ENCODE data around the gene CDK14. TPM values are rescaled to one million over a fixed set of nuclear protein-coding genes. Genes with fewer than 3 reads are reported as not detected.

The CDK14 gene
- total RNA-seq, 1 donor from 2014 or later: 64.6 TPM

DNA sequence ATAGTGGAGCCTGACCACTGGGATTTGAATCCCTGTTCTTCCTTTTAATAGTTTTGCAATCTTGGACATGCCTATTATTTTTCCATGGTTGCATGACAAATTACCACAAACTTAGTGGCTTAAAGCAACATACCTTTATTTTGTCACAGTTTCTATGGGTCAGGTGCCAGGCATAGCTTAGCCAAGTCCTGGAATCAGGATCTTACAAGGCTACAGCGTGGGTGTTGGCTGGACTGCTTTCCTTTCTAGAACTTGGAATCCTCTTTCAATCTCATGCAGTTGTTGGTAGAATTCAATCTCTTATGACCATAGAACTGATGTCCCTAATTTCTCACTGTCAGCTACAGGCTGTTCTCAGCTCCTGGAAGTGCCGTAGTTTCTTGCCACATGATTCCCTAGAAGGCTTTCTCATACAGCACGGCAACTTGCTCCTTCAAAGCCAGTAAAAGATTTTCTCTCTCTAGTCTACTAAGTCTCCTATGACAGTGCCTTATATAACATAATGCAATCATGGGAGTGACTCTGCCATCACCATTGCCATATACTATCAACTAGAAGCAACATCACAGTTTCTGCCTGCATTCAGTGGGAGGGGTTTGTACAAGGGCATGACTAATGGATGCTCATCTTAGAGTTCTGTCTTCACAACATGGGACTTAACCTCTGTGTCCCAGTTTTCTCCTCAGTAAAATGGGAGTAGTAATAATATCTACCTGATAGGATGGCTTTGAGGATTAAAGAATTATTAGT is 424.7 kb downstream of the CDK14 start:
- H3K4me3 Mint-ChIP-seq: no peak overlapping the region

DNA sequence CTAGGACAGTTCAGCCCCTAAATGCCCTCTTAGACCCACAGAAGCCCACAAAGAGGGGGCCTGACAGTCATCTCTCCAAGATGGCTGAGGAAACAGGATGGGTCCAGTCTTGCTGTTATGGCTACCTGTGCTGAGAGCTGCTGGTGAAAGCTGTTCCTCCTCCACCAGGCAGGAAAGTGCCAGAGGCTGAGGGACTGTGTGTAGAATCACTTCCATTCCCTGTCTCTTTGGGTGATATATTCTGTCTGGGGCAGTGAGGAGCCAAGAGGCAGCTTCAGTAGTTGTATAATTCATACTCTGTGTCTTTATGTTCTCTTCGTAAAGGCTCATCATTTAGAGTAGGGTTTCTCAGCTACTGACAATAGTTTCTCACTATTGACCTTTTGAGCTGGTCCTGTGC is 425.8 kb downstream of the CDK14 start:
- Mint-ChIP-seq H3K4me1 (no peaks in the 10 kb centered on the region), H3K4me3 (no peak overlapping the region), H3K27me3 (ENCODE audit: low read depth) (no peaks in the 10 kb centered on the region), H3K36me3 (no peaks in the 10 kb centered on the region), H3K27ac (no peak overlapping the region), H3K9me3 (no peaks in the 10 kb centered on the region)
- TF ChIP-seq, protein P1, sequence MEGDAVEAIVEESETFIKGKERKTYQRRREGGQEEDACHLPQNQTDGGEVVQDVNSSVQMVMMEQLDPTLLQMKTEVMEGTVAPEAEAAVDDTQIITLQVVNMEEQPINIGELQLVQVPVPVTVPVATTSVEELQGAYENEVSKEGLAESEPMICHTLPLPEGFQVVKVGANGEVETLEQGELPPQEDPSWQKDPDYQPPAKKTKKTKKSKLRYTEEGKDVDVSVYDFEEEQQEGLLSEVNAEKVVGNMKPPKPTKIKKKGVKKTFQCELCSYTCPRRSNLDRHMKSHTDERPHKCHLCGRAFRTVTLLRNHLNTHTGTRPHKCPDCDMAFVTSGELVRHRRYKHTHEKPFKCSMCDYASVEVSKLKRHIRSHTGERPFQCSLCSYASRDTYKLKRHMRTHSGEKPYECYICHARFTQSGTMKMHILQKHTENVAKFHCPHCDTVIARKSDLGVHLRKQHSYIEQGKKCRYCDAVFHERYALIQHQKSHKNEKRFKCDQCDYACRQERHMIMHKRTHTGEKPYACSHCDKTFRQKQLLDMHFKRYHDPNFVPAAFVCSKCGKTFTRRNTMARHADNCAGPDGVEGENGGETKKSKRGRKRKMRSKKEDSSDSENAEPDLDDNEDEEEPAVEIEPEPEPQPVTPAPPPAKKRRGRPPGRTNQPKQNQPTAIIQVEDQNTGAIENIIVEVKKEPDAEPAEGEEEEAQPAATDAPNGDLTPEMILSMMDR (IDR thresholded peaks at IDR 0.05; ENCODE audit: unreplicated experiment): no peak
- no peak for DNase-seq (ENCODE audit: low spot score in 2 of 2, unreplicated experiment in 2 of 2)

More for the DNA sequence above, 424.7 kb downstream of the CDK14 start:
- Mint-ChIP-seq H3K27ac (no peak overlapping the region), H3K36me3 (no peaks in the 10 kb centered on the region), H3K4me1 (no peaks in the 10 kb centered on the region), H3K9me3 (no peaks in the 10 kb centered on the region), H3K27me3 (ENCODE audit: low read depth) (no peaks in the 10 kb centered on the region)
- TF ChIP-seq, protein P1 (IDR thresholded peaks at IDR 0.05; ENCODE audit: unreplicated experiment): no peak
- no peak for DNase-seq (ENCODE audit: low spot score in 2 of 2, unreplicated experiment in 2 of 2)

DNA sequence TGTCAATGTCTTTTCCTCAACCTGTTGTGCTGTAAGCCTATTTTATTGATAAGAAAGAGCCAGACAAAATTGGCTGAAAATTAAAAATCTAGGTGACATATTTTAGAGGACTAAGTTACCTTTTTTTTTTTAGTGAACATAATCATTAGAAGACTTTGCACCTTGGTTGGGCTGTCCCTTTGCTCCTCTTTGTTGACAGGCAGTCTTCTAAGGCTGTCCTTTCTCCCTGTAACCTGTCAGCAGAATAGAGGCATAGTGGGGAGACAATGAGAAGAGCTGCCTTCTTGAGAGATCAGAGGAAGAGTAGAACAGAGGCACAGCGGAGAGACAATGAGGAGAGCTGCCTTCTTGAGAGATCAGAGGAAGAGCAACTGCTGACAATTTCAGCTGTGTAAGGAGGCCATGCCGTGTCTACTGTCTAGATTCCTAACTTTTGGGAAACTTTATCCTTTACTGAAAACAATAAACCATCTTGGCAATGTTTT is 429.8 kb downstream of the CDK14 start:
- H3K4me1 Mint-ChIP-seq: no peaks in the 10 kb centered on the region
- TF ChIP-seq, protein P1 (IDR thresholded peaks at IDR 0.05; ENCODE audit: unreplicated experiment): no peak
- DNase-seq (ENCODE audit: low spot score in 2 of 2, unreplicated experiment in 2 of 2): no peak
- H3K9me3 Mint-ChIP-seq: no peaks in the 10 kb centered on the region
- H3K36me3 Mint-ChIP-seq: no peaks in the 10 kb centered on the region
- no peak overlapping the region for H3K27ac Mint-ChIP-seq
- no peak overlapping the region for H3K4me3 Mint-ChIP-seq
- no peaks in the 10 kb centered on the region for H3K27me3 Mint-ChIP-seq (ENCODE audit: low read depth)

DNA sequence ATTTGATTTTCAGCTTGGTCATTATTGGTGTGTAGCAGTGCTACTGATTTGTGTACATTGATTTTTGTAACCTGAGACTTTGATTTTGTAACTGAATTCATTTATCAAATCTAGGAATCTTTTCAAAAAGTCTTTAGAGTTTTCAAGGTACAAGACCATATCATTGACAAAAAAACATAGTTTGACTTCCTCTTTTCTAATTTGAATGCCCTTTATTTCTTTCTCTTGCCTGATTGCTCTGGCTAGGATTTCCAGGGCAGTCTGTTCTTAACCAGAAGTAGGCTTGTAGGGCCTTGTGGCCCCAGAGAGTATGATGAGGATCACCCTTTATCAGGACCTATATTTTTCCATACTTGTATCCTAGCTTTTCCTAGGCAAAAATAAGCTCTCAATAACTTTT is 433.6 kb downstream of the CDK14 start:
- DNase-seq (ENCODE audit: low spot score in 2 of 2, unreplicated experiment in 2 of 2): no peak
- Mint-ChIP-seq H3K9me3 (no peaks in the 10 kb centered on the region), H3K27me3 (ENCODE audit: low read depth) (no peaks in the 10 kb centered on the region), H3K36me3 (peaks cover 5% of the 10 kb centered on the region), H3K4me3 (no peak overlapping the region), H3K27ac (no peak overlapping the region), H3K4me1 (peaks cover 3% of the 10 kb centered on the region)
- TF ChIP-seq, protein P1 (IDR thresholded peaks at IDR 0.05; ENCODE audit: unreplicated experiment): no peak

DNA sequence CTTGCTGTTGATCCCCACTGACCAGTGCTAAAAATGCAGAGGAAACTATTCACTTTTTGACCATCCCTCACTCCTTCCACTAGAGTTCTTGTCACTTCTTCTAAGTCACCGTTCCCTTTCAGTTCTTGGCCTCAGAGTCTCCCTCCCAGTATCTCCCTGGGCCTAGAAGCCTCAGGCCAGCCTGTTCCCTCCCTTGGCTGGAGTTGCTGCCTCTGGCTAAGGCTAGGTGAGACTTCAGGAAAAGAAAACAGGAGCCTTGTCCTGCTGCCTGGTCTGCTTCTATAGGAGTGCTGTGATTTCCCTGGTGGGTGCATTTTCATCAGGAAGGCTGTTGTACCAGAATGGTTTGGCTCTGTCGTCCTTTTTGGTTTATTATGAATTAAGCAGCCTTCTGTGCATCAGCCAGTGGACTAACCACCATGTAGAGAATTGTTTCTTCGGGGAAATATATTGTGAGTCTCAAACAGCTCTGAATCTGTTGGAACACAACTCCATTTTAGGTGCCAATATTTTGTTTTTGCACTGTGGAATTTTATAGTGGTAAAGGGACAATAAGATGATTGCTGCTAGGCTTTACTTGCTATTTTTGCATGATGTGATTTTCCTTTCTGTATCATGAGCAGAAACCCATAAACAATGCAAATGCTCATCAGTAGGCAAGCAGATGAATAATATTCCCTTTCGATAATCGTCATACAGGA is 434.7 kb downstream of the CDK14 start:
- Mint-ChIP-seq H3K27me3 (ENCODE audit: low read depth) (no peaks in the 10 kb centered on the region), H3K36me3 (peaks cover 5% of the 10 kb centered on the region), H3K27ac (no peak overlapping the region), H3K4me1 (peaks cover 3% of the 10 kb centered on the region), H3K4me3 (no peak overlapping the region), H3K9me3 (no peaks in the 10 kb centered on the region)
- TF ChIP-seq, protein P1 (IDR thresholded peaks at IDR 0.05; ENCODE audit: unreplicated experiment): no peak
- no peak for DNase-seq (ENCODE audit: low spot score in 2 of 2, unreplicated experiment in 2 of 2)
